Muscle of back (tissue), 11 donors: ENCODE data around the gene PCDH19. TPM values are rescaled to one million over a fixed set of nuclear protein-coding genes. Genes with fewer than 3 reads are reported as not detected.
A peak's percentile ranks its signal among the peaks of the same experiment; 100 is the strongest.

ENCODE experiments used
- DNase-seq, 3 donors: peaks; one replicate each; pipeline versions ENCODE4 v3.0.0 to v3.0.0-alpha.2; 2013
- polyA plus RNA-seq, 10 donors: library from polyadenylated mRNA; unstranded; fragments of 120-200 nt; gene quantifications; one replicate each; pipeline ENCODE4 v1.2.1, GENCODE V29; 2013; ENCODE audit not compliant: insufficient read length in 10 of 10

PCDH19 gene
- polyA plus RNA-seq, 10 donors = 3.6 to 7.7 (median 4.8) TPM

DNA sequence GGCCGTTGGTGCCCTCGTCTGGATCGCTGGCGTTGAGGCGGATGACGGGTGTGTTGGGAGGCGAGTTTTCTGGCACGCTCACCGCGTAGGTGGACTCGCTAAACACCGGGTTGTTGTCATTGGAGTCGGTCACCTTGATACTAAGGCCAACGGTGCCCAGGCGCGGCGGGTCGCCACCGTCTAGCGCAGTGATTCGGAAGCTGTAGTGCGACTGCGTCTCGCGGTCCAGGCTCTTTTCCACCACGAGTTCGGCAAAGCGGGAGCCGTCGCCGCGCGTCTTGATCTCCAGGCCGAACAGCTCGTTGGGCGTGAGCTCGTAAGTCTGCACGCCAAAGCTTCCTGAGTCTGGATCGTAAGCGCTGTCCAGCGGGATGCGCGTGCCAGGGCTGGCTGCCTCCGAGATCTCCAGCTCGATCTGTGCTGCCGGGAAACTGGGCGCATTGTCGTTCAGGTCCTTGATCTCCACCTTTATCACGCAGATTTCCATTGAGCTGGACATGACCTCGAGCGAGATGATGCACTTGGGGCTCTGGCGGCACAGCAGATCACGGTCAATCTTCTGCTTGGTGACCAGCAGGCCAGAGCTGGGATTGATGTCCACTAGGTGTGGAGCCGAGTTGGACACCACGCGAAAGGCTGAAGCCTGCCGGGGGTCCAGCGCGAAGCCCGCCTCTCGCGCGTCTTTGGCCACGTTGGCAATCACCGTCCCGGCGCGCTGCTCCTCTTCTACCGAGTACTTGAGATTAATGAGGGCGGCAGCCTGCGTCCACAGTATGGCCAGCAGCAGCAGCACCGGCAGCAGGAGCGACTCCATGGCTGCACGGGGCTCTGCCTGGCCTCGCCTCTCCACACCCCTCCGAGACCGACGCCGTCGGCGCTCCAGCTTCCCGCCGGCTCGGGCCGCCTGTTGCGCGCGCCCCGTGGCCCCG, 2.0 kb downstream of the PCDH19 start:
- peak in 1 of 3 donors; percentile 81 for DNase-seq

DNA sequence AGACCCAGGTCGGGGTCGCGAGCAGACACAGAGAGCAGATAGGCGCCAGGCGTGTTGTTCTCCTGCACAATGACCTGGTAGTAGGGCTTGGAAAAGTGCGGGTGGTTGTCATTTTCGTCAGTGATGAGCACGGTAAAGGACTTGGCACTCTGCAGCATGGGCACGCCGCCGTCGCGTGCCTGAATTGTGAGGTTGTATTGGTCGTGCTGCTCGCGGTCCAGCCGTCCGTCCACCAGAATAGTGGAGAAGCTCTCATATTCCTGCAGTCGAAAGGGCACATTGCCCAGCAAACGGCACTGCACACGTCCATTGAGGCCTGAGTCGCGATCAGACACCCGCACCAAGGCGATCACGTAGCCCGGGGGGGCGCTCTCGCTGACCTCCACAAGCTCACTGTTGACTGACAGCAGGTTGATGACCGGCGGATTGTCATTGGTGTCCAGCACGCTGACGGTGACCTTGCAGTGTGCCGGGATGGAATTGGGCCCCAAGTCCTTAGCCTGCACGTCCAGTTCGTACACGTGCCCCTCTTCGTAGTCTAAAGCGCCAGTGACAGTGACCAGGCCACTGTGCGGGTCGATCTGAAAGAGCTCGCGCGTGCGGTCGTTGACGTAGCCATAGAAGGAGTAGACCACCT, 2.8 kb downstream of the PCDH19 start:
- no peak for DNase-seq

DNA sequence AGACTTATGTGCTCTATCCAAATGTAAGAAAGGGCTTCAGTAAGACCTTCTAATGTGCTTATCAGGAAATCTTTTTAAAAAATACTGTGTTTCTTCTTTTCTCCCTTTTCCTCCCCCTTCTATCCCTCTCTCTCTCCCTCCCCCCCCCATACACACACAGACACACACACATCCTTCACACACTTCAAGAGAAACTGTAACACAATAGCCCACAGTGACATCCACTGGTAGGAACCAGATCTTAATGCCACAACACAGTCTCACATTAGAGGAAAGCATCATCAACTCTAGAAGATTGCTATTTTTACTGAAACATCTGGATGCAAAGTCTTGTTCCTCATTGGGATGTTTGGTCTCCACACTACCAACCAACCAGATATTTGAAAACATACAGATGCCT, 4.6 kb downstream of the PCDH19 start:
- DNase-seq = peak in 1 of 3 donors; percentile 40

DNA sequence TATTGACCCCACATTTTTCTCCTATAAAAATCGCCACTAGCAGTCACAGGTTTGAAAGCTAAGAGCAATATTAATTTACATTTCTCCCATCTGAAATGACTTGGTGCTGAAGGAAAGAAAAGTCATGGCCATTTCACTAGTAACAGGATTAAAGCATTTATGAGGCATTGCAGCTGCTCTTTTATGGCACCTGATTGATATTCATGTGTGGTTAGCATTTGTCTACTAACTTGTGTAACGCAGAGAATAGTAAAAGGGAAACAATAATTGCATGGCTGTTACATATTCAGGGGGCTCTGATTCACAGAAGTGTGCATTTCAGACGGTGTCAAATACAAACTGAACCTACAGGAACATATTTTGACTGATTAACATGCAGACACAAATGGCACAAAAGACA, 5.2 kb downstream of the PCDH19 start:
- no peak for DNase-seq

DNA sequence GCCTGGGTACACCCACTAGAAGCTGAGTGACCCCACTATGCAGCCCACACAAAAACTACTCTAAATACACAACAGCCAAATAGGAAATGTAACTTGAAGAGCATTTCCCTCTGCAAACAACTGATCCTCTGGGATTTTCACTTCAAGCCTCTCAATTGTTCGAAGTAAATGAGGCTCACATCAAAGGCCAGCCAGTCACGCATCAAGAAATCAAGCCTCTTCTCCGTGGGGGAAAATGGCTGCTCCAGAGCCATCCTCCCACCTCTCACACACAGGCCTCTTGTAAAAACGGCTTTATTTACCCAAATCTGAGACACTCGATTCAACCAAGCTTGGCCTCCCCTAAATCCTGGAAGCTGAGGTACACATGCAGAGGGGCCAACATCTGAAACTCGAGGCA, 14.3 kb downstream of the PCDH19 start:
- DNase-seq = no peak

DNA sequence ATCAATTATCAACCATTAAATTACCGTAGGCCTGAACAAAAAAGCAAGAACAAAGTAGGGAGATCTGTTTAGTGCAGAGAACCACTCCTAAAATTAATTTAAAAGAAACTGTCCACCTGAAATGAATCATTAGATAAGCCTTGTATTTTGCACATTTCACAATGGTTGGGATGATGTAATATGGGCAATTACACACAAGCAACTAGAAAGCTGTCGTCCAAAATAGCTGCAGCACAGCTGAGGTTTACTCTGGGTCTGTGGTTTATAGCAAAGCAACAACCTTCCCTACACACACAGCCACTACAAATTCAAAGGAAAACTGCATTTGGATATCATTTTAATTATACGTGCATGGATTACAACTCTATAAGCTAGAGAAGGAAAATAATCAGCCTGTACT, 28.5 kb downstream of the PCDH19 start:
- DNase-seq = no peak

DNA sequence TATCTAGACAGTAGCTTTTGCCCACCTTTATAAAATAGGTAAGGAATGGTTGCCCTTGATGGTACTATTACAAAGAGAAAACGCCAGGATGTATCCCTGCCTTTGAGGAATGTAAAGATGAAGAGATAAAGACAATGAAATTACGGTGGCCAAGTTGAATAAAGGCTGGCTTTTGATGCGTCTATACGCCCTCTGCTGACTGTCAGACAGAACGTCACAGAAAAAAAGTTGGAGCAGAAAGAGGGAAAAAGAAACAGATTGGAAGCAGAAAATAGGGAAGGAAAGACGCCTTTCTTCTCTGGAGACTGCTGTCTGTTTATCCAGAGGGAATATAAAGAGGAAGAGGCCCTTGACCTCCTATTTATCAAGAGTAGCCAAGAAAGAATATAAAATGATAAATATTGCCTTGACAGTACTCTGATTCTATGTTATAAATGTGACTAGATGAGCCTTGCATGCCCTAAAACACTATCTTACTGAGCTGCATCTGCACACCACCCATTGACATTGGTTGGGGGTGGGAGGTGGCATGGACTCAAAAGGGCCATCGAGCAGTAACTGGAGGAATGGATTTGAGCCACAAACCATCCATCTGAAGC, 30.6 kb downstream of the PCDH19 start:
- DNase-seq = peak; percentile 26 to 65 (median 30)

DNA sequence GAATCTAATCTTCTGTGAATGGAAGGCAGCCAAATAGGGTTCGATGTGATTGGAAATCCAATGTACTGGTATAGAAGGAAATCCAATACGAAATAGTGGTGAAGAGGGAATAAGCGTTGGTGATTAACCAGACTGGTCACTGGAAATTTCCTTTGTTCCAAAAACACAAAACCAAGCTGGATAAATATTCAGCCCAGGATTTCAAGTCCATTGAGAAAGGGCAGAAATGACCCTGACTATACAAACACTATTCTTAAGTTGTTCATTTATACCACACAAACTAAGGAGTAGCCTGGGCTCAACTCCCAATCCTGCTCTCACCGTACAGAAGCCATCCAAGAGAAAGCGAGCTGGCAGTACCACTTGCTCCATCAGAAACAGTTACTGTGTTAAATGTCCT, 32.2 kb downstream of the PCDH19 start:
- DNase-seq = no peak

DNA sequence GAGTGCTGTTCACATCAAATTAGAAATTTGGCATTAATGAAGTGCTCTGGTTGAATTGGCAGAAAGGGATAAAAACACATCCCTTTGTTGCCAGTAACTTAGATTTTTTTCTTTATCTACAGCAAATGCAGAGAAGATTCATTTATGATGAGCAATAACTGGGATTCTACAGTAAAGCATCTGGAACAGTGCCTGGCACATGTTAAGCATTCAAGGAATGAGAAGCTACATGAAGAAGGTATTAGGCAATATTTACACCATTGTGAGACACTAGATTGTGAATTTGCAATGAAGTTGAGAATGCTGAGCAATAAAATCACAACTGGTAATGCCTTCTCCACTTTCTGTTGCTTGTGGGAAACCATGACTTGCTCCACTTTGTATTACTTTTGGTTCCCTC, 33.5 kb downstream of the PCDH19 start:
- DNase-seq = peak; percentile 20 to 58 (median 50)

DNA sequence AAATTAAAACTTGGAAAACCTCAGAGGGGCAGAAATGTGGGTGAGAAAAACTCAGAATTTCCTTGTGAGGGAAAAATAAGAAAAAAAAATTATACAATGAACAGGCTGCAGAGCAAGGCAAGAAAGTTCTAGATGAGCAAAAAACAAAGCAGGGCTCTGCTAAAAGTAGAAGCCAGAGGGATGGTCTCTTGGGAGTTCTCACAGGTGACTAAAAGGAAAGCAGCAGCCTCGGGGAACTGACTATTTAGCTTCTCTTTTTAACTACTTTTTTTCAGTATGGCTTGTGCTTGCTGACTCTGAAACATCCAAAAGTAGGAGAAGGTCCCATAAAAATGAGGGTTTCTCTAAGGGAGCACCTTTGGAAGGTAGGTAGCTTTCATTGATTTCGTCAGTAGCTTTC, 36.4 kb downstream of the PCDH19 start:
- DNase-seq = no peak

DNA sequence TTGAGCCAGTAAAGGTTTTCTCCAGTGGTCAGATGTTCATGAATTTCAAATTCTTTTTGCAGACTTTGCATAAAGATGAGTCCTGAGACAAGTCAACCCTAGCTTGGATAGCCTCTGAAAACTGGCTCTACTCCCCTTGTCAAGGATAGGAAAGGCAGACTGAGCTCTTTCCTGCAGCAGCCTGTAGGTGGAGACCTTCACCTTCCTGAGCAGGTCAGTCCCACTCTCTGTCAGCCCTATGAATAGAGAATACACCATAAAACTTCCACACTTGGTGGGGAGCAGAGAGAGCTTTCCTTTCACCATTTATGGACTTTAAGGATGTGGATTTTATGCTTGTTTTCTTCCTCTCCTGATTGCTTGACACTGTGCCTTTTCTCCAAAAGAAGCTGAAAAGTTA, 41.9 kb downstream of the PCDH19 start:
- no peak for DNase-seq

DNA sequence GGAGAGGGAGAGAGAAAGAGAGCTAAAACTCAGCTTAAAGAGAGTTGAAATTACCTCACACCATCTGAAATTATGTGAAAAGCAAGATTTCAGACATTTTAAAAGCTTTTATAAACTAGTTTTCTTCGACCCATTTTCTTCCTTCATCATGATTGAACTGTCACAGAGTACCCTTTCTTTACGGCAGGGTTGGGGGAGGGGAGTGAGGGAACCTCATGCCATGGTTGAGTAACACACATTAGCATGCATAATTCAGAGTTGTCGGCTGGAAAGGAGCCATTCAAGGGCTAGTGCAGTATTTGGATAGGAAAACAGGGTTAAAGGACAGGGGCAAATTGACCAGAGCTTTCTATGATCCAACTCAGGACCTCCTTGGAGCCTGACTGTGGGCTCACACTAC, 46.2 kb downstream of the PCDH19 start:
- DNase-seq = no peak

DNA sequence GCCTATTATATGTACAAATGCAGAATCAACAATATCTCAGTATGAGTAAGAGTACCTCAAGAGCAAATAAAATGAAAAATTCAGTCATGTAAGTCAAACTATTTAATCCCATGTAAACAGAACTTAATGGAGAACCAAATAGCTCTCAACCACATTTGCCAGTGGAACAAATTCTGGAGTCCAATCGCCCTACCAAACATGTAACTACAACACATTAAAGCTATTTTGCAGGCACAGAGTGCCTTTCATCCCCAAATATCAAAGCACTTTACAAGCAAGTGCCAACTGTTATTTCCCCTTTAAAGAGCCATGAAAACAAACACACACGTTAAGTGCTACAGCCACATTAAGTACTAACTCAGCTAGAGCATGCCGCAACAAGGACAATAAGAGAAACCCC, 51.3 kb downstream of the PCDH19 start:
- no peak for DNase-seq

DNA sequence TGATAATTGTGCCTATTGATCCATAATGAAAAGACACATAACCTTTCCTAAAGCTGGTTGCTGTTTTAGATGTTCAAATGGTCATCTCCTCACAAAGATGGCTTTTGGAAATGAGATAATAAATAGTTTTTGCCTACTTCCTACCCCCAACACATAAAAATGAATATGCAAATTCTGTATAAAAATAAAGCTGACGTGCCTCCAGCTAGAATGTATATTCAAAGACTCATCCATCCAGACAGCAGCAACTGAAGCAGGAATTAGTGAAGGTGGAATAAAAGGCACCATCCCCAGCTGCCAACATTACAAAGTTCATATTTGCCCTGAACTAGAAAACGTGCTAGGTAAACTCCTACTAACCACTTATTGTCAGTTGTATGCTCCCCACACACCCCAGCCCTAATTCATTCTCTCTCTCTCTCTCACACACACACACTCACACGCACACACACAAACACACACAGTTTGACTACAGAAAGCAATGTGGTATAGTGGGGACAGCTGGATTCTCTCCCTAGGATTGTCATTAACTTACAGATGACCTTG, 53.6 kb downstream of the PCDH19 start:
- no peak for DNase-seq

DNA sequence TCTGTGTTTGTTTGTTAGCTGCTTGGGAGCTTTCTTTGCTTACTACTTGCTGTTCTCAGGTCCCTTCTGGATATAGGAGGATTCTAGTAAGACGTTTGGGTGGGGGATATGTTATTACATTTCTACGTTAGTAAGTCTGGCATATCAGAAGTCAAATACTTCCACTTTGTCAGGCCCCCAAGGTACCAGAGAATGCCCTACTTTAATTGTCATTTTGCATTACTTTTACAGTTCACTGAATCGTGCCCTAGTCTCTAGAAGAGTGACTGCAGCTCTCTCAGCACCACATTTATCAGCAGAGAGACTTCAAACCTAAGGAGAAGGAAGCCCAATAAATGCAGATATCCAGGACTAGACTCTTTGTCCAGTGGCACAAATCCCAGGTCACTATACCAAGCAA, 54.4 kb downstream of the PCDH19 start:
- DNase-seq = no peak

DNA sequence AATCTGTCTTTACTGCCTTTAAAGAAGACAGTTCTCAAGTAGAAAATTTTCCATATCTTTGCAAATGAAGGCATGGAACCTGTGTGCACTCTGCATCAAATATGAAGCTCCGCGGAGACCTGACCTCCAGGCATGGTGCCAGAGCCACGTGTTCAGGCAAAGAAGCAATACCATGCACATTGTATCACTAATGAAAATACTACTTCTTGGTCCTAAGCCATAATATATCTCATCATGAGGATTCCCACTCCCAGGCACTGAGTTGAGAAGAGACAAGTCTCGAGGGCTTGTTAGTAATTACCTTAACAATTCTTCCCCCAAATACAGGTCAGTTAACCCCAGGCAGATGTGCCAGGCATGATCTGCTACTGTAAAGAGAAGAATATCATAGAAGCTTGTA, 56.7 kb downstream of the PCDH19 start:
- DNase-seq = no peak

DNA sequence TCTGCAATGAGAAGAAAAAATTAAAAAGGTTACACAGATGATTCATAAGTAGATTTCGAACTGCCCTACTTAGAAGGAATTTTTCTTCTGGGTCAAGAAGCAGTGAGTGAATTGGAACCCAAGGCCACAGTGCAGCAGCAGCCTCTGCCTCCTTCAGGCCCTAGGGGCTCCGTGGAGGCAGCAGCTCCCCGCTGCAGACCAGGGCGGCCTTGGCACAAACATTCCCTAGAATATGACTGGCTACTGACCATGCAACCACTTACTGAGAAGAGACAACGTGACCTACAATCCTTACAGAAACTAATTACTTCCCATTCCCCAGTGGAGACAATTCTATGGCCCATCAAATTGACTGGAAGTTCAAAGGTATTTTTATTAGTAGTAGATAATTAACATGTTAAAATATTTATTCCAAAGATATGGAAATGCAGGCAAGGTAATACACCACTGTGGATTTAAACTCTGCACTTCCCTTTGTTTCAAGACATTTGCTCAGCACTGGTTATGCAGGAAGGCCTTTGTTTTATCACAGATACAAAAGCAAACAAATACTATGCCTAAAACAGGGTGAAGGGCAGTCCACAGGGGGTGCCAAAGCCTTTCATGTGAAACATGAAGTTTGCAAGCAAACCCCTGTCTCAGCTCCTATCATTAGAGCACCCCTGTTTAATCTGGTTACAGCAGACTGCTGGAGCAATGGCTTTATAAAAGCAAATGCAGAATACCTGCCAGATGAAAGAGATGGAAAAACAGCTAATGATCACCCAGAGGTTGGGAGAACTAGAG, 59.2 kb downstream of the PCDH19 start:
- no peak for DNase-seq

DNA sequence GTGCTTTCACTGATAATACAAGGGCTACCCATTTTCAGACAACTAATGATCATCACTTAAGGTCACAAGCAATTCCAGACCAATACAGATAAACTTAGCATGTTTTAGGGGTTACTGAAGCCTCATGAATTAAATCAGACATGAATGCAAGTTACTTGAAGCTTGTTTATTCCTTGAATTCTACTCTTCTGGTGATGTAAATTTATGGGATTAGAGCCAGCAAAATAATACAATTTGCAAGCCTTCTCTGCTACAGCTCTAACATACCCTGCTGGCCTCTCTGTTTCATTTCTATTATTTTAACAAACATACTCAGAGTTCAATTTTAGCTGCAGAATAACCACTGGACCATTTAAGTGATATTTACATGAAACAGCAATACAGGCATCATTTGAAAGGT, 60.7 kb downstream of the PCDH19 start:
- DNase-seq = no peak

DNA sequence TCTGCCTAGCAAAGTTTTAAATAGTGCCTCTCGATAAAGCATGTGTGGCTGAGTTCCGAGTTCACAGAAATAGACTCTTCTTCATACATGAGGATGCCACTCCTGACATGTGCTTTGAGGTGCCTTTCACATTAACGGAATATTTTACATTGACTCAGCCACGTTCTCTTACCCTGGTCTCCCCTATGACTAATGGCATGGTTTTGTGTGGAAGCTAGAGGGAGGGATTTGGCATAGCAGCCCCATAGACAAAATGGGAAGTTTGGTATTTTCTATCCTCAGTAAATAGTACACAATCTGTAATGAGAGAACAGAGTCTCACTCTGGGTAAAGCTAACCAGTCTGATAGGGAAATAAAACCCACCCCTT, 68.9 kb downstream of the PCDH19 start:
- no peak for DNase-seq

DNA sequence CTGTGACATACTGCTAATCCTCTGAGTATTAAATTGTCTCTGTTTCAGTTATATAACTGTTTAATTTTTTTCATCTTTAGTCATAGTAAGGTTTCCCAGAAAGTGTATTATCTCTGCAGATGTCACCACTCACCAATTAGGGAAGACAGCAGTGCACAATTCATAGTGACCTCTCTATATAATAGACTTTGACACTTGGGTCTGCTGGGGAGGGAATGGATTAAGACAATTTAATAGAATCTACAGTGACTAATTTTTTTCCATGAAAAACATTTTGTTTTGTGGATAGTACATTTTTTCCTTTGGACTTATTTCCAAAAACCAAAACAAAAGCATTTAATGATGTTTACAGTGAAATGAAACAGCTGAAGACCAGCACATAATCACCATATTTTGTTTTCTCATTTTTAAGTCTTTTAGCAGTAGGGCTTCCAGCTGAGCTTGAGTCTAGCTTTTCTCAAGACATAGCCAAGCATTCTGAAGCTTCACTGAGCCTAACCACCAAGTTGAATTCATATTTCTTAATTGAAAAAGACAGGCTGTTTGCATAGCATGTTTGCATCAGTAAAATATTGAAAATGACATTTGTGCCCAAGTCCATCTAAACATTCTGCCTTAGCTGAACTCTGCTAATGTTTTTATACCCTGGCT, 69.5 kb downstream of the PCDH19 start:
- DNase-seq = no peak

DNA sequence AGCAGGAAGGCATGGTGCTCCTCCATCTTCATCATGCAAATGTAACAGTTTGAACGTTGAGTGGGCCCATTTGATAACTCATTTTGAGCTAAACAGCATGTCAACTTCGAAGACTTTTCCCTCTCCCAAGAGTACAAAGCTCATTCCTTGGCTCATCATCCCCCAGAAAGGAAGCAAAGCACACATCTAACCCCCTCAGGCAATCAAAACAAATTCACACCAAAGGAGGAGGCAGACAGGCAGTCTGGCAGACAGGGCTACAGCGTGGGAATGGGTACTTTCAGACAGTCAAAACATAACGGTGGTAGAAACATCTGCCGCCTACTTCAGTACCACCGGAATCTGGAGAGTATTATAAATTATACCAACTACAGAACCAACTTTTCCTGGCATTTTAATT, 81.7 kb downstream of the PCDH19 start:
- DNase-seq = no peak
